ENCODE data around the gene ZNF655.

The ZNF655 gene

GRCh38 chr7:99615989-99616358, 57.5 kb downstream of the ZNF655 start:
- DNase-seq: no peak

- DNase-seq: peak; percentile 92
Observed at GRCh38 chr7:99616359-99617191, 58.1 kb downstream of the ZNF655 start, which contains the start of gene ZSCAN25. Gene ZSCAN25 (plus strand): TSS chr7:99616946. CDS start chr7:99619607, 2,661 bp downstream.

GRCh38 chr7:99617192-99617781, 58.8 kb downstream of the ZNF655 start:
- no peak for DNase-seq

GRCh38 chr7:99618726-99619125, 60.3 kb downstream of the ZNF655 start:
- peak; percentile 26 for DNase-seq

GRCh38 chr7:99619571-99620130, 61.2 kb downstream of the ZNF655 start:
- DNase-seq: peak; percentile 24

- DNase-seq: peak; percentile 32
Observed at GRCh38 chr7:99621271-99621670, 62.8 kb downstream of the ZNF655 start.

DNA sequence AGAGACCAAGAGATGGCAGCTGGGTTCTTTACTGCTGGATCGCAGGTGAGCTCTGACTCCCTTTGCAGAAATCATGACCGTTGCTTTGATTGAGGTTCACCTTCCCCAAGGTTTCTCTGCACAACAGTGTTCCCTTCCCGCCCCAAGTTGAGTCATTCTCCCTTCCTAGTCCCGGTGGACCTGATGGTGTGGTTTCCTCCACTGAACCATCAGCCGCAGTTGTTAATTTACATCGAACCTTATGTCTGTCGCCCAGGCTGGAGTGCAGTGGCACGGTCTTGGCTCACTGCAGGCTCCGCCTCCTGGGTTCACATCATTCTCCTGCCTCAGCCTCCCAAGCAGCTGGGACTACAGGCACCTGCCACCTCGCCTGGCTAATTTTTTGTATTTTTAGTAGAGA, 64.2 kb downstream of the ZNF655 start:
- no peak for DNase-seq

GRCh38 chr7:99623091-99623693, 64.8 kb downstream of the ZNF655 start:
- peak; percentile 66 for DNase-seq

- DNase-seq: peak; percentile 71
Observed at GRCh38 chr7:99623702-99624447, 65.4 kb downstream of the ZNF655 start.

GRCh38 chr7:99624484-99624883, 66.0 kb downstream of the ZNF655 start:
- peak; percentile 86 for DNase-seq

- DNase-seq: peak; percentile 57
Observed at GRCh38 chr7:99625321-99625720, 66.9 kb downstream of the ZNF655 start.

- DNase-seq: peak; percentile 55
Observed at GRCh38 chr7:99625961-99626360, 67.5 kb downstream of the ZNF655 start.
